Stimulated activated CD4-positive, alpha-beta T cell treated with anti-CD3 and anti-CD28 coated beads, Interleukin-1b, Interleukin-23, amount 100 ng/mL, for 4 hours (primary cell): ENCODE measurements around the gene HOXC6.

Experiments used
- DNase-seq, 2 donors: peaks; one replicate each; pipeline ENCODE4 v3.0.0-alpha.2; 2020; ENCODE audit warnings: low read depth in 2 of 2

HOXC6 gene

GRCh38 chr12:54002278-54002914, 25.8 kb upstream of the HOXC6 start:
- no peak for DNase-seq

GRCh38 chr12:54002915-54003389, 25.3 kb upstream of the HOXC6 start:
- DNase-seq: no peak

GRCh38 chr12:54003625-54004024, 24.6 kb upstream of the HOXC6 start:
- no peak for DNase-seq

- no peak for DNase-seq
These were observed 24.0 kb upstream of the HOXC6 start for GRCh38 chr12:54004063-54004840.

GRCh38 chr12:54004841-54005530, 23.3 kb upstream of the HOXC6 start:
- no peak for DNase-seq

GRCh38 chr12:54005531-54005852, 22.7 kb upstream of the HOXC6 start:
- no peak for DNase-seq

- peak; percentile 80 to 83 for DNase-seq
These were observed 22.2 kb upstream of the HOXC6 start for GRCh38 chr12:54005853-54006558.

GRCh38 chr12:54006559-54007220, 21.6 kb upstream of the HOXC6 start:
- no peak for DNase-seq

GRCh38 chr12:54007538-54008259, 20.5 kb upstream of the HOXC6 start:
- no peak for DNase-seq

- no peak for DNase-seq
These were observed 20.0 kb upstream of the HOXC6 start for GRCh38 chr12:54008260-54008552.

GRCh38 chr12:54009171-54010052, 18.8 kb upstream of the HOXC6 start:
- peak in 1 of 2 donors; percentile 39 for DNase-seq

GRCh38 chr12:54010053-54010971, 17.9 kb upstream of the HOXC6 start:
- no peak for DNase-seq

GRCh38 chr12:54010972-54011664, 17.1 kb upstream of the HOXC6 start:
- DNase-seq: no peak

GRCh38 chr12:54011665-54012532, 16.3 kb upstream of the HOXC6 start:
- no peak for DNase-seq

GRCh38 chr12:54012631-54013409, 15.4 kb upstream of the HOXC6 start:
- DNase-seq: no peak

- DNase-seq: no peak
These were observed 13.7 kb upstream of the HOXC6 start for GRCh38 chr12:54014377-54015017.
